HUES64 (cell line): ENCODE data around the gene SLC35F4.

Experiments used
- H3K27ac ChIP-seq: 2 replicates; pipeline ENCODE4 v1.7.0; 2013; ENCODE audit warnings: low read depth, low read length, inconsistent platforms
- H3K27me3 ChIP-seq: 2 replicates; pipeline ENCODE4 v1.6.1; 2013; ENCODE audit warnings: mild to moderate bottlenecking, low read length; ENCODE audit not compliant: insufficient read depth
- H3K36me3 ChIP-seq: 2 replicates; pipeline ENCODE4 v1.6.1; 2013; ENCODE audit warnings: mild to moderate bottlenecking, low read length; ENCODE audit not compliant: insufficient read depth
- H3K4me1 ChIP-seq: 2 replicates; pipeline ENCODE4 v1.6.1; 2013; ENCODE audit warnings: mild to moderate bottlenecking, low read length, moderate library complexity; ENCODE audit not compliant: insufficient read depth
- H3K4me3 ChIP-seq: 2 replicates; pipeline ENCODE4 v1.5.1; 2013; ENCODE audit warnings: mild to moderate bottlenecking, low read length, moderate library complexity
- H3K9ac ChIP-seq: 2 replicates; pipeline ENCODE4 v1.6.1; 2013; ENCODE audit warnings: mild to moderate bottlenecking, low read depth, low read length
- H3K9me3 ChIP-seq: 2 replicates; pipeline ENCODE4 v1.6.1; 2013; ENCODE audit warnings: low read depth, low read length; ENCODE audit not compliant: insufficient read depth
- WGBS: fragments of 150-250, 120-280 bp; methylation state at CpG from one replicate; pipeline ENCODE4 v1.1.7; 2013; ENCODE audit warnings: missing lambda C conversion rate; 5-methylcytosine and 5-hydroxymethylcytosine counted together

The SLC35F4 gene

DNA sequence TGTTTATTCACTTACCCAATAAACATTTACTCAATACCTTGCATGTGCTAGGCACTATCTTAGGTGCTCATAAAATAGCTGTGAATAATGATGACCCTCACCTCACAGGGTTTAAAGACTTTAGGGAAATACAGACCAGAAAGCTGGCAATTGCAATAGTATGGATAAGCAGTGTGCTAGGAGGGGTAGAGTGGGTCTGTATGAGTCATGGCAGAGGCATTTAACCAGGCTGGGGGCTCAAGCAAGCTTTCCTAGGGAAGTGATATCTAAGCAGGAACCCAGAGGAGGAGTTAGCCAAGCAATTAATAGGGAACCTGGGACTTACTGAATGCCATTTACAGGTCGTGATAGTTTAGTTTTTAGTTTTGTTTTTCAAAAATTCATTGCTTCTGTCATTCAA, 248.4 kb downstream of the SLC35F4 start:
- H3K4me3 ChIP-seq = no peak overlapping the region
- no peak overlapping the region for H3K9ac ChIP-seq
- no peaks in the 10 kb centered on the region for H3K9me3 ChIP-seq
- 21% methylated on average over 1 of the region's 1 CpG for WGBS
- no peaks in the 10 kb centered on the region for H3K36me3 ChIP-seq
- H3K27ac ChIP-seq = no peak overlapping the region
- H3K27me3 ChIP-seq = no peaks in the 10 kb centered on the region
- H3K4me1 ChIP-seq = peaks cover 4% of the 10 kb centered on the region; the same call in 1 of the 2 replicates

DNA sequence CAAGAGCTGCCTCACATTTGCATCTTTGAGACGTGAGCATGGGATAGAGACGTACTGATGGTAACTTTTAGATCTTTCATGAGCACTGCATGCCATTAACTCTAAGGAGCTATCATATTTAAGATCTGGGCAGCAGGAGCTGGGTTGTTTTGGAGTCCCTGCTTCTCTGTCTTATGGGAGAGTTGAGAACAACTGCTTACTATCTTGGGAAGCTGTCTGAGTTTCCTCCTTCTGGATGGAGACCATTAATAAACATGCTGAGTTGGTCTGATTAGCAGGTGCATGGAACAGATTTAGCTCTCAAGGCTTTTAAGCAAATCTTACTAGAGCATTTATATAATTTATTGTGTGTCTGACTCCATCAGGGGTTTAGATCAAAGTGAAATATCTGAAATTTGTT, 252.9 kb downstream of the SLC35F4 start:
- WGBS = 86% methylated on average over 2 of the region's 2 CpGs
- Histone ChIP-seq H3K4me1 (peaks cover 3% of the 10 kb centered on the region; the same call in 1 of the 2 replicates), H3K36me3 (no peaks in the 10 kb centered on the region), H3K27ac (no peak overlapping the region), H3K9me3 (no peaks in the 10 kb centered on the region), H3K9ac (no peak overlapping the region), H3K4me3 (no peak overlapping the region), H3K27me3 (no peaks in the 10 kb centered on the region)

DNA sequence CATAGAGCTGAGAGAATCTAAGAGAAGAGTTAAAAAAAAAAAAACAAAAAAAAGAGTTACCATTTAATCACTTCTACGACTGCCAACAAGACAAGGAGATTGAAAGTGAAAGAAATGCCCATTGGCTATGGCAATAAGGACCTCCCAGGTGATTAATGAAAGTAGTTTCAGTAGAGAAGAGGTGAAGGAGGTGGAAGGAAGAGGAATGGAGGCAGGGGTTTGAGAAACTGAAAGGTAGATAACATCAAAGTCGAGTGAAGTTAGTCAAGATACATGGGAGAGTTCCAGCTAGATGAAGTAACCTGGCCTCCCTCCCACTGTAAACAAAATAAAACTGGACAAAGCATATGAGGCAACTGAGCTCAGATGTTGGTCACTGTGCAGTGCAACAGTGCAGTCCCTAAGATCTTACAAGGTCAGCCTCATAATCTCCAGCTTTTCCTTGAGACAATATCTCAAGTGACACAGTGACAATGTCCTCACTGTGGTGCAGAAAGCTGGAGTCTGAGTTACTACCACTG, 254.3 kb downstream of the SLC35F4 start:
- Histone ChIP-seq H3K9ac (no peak overlapping the region), H3K9me3 (no peaks in the 10 kb centered on the region), H3K4me3 (no peak overlapping the region), H3K36me3 (no peaks in the 10 kb centered on the region), H3K27me3 (no peaks in the 10 kb centered on the region), H3K4me1 (no peaks in the 10 kb centered on the region), H3K27ac (no peak overlapping the region)
- 88% methylated on average over 2 of the region's 2 CpGs for WGBS

DNA sequence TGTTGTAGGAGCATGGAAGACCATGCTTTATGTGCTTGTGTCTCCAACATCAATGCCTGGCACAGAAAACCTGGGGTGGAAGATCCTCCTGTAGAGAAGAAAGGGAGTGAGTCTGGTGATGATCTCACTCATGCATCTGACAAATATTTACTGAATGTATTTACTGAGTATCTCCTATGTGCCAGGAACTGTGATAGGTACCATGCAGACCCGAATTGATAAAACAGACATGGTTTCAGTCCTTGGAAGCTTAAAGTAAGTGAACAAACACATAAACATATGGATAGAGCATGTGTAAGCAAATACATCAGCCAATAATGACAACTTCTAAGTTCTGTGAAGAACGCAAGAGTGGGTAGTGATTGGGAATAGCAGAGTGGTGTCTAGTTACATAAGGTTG, 255.3 kb downstream of the SLC35F4 start:
- H3K27me3 ChIP-seq = no peaks in the 10 kb centered on the region
- no peak overlapping the region for H3K9ac ChIP-seq
- H3K4me1 ChIP-seq = no peaks in the 10 kb centered on the region
- no peaks in the 10 kb centered on the region for H3K9me3 ChIP-seq
- H3K36me3 ChIP-seq = no peaks in the 10 kb centered on the region
- no peak overlapping the region for H3K4me3 ChIP-seq
- 87% methylated on average over 2 of the region's 2 CpGs for WGBS
- H3K27ac ChIP-seq = no peak overlapping the region

DNA sequence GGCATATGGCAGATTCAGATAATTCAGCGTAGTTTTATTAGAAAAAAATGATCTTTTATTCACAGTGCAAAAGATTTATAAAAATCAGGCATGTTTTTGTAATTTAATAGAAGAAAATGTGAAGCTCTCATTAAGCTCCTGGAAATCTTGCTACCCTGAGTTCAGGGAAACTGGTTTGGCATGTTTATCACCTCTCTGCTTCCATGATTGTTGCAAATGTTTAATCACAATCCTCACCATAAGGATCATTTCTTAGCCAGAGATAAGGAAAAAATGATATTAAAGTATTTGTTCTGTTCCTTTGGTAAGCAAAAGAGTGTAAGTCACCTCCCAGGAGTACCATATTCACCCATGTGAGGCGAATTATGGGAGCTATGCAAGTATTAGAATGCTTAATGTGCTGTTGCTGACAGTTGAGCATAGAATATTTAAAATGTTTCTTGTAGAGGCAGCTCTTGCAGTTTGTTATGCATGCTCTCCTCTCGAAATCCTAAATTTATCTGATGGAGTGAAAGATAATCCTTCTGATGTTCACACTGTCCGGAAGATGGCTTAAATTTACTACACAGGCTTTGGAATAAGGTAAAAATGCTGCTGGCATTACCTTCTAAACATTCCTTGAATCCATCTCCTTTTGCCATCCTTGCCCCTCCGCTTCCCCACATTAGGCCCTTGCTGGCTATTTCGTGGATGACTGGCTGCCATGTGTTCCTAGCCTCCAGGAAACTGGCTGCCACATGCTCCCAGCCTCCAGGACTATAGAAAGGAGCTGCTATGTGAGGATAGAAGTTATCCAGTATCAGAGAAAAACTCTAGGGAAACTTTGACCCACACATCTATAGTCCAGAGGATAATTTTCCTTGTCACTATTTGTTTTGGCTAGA, 256.5 kb downstream of the SLC35F4 start:
- 75% methylated on average over 6 of the region's 6 CpGs for WGBS
- H3K27ac ChIP-seq = no peak overlapping the region
- no peaks in the 10 kb centered on the region for H3K4me1 ChIP-seq
- no peaks in the 10 kb centered on the region for H3K27me3 ChIP-seq
- no peak overlapping the region for H3K4me3 ChIP-seq
- no peak overlapping the region for H3K9ac ChIP-seq
- H3K9me3 ChIP-seq = no peaks in the 10 kb centered on the region
- H3K36me3 ChIP-seq = no peaks in the 10 kb centered on the region

DNA sequence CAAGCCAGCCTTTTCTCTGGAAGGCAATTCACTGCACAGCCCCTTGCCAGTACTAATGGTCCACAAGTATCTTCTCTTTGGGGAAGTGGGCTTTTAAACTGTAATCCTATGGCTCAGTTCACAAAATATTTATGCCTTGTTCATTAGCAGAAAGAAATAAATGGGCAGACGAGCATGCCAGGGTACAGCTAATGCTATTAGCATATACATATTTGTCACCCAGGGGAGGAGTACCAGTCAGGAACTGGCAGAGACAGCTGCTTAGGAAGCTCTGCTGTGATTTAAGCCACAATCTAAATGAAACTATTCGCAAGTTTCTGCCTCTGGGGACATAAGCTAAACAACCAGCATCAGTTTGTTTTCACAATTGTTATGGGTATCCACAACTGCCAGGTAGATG, 258.8 kb downstream of the SLC35F4 start:
- no peaks in the 10 kb centered on the region for H3K27me3 ChIP-seq
- no peak overlapping the region for H3K9ac ChIP-seq
- H3K4me1 ChIP-seq = no peaks in the 10 kb centered on the region
- no peaks in the 10 kb centered on the region for H3K9me3 ChIP-seq
- no peak overlapping the region for H3K27ac ChIP-seq
- WGBS = 60% methylated on average over 2 of the region's 2 CpGs
- no peak overlapping the region for H3K4me3 ChIP-seq
- no peaks in the 10 kb centered on the region for H3K36me3 ChIP-seq

DNA sequence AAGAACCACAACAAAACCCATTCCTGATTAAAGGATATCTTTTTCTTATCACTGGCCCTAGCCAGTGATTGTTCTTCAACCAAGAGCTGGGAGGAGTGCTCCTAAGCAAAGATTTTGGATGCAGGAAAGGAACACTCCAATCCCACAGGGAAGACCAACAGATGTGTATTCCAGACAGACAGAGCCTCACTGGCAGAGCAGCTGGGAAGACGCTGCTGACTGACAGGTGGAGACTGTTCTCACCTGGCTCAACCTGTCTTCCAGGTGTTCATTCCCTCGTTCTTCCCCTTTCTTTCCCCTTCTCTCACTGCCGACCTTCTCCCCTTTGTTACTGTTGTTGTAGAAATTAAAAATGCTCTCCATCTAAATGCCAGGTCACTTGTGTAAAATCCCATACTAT, 282.5 kb downstream of the SLC35F4 start:
- 74% methylated on average over 2 of the region's 3 CpGs for WGBS
- Histone ChIP-seq H3K9ac (no peak overlapping the region), H3K27ac (no peak overlapping the region), H3K4me1 (peaks cover 6% of the 10 kb centered on the region; the same call in 1 of the 2 replicates), H3K36me3 (no peaks in the 10 kb centered on the region), H3K4me3 (no peak overlapping the region), H3K27me3 (no peaks in the 10 kb centered on the region), H3K9me3 (no peaks in the 10 kb centered on the region)

DNA sequence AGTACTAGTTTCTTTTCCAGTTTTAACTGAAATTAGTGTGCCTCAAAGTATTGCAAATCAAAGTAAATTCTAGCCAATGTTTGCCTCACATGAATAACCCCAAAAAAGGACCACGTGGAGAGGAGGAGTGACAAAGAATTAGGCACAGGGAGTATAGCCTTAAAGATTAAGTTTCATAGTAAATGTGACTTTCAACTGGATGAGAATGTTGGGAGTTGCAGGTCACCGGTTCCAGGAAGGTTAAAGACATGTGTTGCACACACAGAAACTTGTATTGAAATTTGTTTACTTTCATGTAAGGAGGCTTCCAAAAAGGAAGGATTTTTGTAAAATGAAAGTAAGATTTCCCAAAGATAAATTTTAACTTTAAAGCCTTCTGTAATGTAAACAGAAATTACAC, 283.1 kb downstream of the SLC35F4 start:
- H3K4me1 ChIP-seq = peaks cover 6% of the 10 kb centered on the region; the same call in 1 of the 2 replicates
- no peaks in the 10 kb centered on the region for H3K9me3 ChIP-seq
- no peak overlapping the region for H3K27ac ChIP-seq
- no peak overlapping the region for H3K4me3 ChIP-seq
- WGBS = 80% methylated on average over 2 of the region's 2 CpGs
- H3K36me3 ChIP-seq = no peaks in the 10 kb centered on the region
- no peak overlapping the region for H3K9ac ChIP-seq
- no peaks in the 10 kb centered on the region for H3K27me3 ChIP-seq

DNA sequence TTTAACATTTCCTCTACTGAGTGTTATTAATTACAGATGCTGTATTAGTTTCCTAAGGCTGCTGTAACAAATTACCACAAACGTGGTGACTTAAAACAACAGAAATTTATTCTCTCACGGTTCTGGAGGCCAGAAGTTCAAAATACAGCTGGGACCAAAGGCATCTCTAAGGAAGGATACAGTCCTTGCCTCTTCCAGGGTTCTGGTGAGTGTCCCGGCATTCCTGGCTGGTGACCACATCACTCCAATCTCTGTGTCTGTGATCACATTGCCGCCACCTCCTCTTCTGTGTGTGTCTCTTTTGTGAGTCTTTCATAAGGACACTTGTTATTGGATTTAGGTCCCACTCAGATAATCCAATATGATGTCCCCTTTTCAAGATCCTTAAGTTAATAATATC, 287.1 kb downstream of the SLC35F4 start:
- WGBS = 87% methylated on average over 4 of the region's 4 CpGs
- Histone ChIP-seq H3K36me3 (no peaks in the 10 kb centered on the region), H3K9me3 (no peaks in the 10 kb centered on the region), H3K4me3 (no peak overlapping the region), H3K9ac (no peak overlapping the region), H3K4me1 (peaks cover 15% of the 10 kb centered on the region), H3K27me3 (no peaks in the 10 kb centered on the region), H3K27ac (no peak overlapping the region)

DNA sequence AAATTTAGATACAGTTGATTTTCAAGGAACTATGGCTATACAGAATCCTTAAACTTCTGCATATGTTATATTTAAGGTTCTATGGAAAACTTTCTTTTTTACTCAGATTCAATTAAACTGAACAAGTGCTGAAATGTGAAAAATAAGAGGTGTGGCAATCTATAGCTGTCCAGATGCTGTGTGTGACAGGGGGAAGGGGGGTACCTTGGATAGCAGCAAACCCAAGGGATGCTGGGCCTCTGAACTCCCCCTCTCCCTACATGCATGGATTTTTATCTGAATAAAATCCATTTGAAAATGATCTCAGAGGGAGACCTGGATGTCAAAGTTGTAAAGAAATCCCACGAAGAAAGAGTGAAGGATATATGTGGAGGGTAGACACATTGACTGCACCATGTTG, 289.4 kb downstream of the SLC35F4 start:
- H3K27ac ChIP-seq = no peak overlapping the region
- no peaks in the 10 kb centered on the region for H3K36me3 ChIP-seq
- H3K27me3 ChIP-seq = no peaks in the 10 kb centered on the region
- WGBS = 88% methylated on average over 1 of the region's 1 CpG
- no peak overlapping the region for H3K9ac ChIP-seq
- H3K4me3 ChIP-seq = no peak overlapping the region
- no peaks in the 10 kb centered on the region for H3K9me3 ChIP-seq
- peaks cover 9% of the 10 kb centered on the region; the same call in 1 of the 2 replicates for H3K4me1 ChIP-seq

DNA sequence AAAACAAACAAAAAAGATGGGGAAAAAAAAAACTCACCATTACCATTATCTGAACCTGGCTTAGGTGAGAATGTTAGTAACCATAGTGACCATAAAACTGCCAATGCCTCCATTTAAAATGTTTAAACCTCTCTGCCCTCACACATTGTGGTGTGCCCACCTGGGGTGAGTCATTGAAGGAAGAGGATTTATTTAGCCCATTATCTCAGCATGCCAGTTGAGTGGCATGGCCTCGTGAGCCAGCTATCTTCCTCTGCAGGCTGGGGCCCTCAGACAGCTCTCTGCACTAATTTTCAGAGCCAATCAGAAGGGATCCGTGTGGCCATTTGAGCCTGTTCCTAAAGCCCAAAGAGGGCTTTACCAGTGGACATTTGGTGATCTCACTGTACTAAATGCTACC, 290.4 kb downstream of the SLC35F4 start:
- Histone ChIP-seq H3K9me3 (no peaks in the 10 kb centered on the region), H3K4me3 (no peak overlapping the region), H3K36me3 (no peaks in the 10 kb centered on the region), H3K27me3 (no peaks in the 10 kb centered on the region), H3K27ac (no peak overlapping the region), H3K9ac (no peak overlapping the region), H3K4me1 (peaks cover 9% of the 10 kb centered on the region; the same call in 1 of the 2 replicates)
- WGBS = 87% methylated on average over 2 of the region's 2 CpGs
